Astrocyte of the spinal cord (primary cell): ENCODE measurements around the gene KIAA1328.

ENCODE experiments used
- DNase-seq: peaks from one replicate; pipeline ENCODE4 v3.0.0; 2011; ENCODE audit warnings: low read depth, low spot score
- H3K4me3 ChIP-seq: 2 replicates; pipeline ENCODE4 v1.5.1; 2011; ENCODE audit warnings: low read depth, mild to moderate bottlenecking, low read length, moderate library complexity
- CTCF ChIP-seq: IDR thresholded peaks from 2 replicates; pipeline ENCODE4 v1.5.1; 2012; ENCODE audit warnings: low read depth, mild to moderate bottlenecking, low read length, inconsistent platforms
- in situ Hi-C: cut with HindIII; loops from 2 replicates; pipeline ENCODE4 v1.10.0; 2017; ENCODE audit warnings: low sequenced_read_pairs

KIAA1328 gene

GRCh38 chr18:36830158-36830495 lies 1.2 kb downstream of the KIAA1328 start:
- in situ Hi-C loops: no loop called here
- peak overlapping the region; percentile 95 for H3K4me3 ChIP-seq
- TF ChIP-seq CTCF: no peak
- DNase-seq: no peak

- H3K4me3 ChIP-seq: no peak overlapping the region
- DNase-seq: no peak
- no peak for TF ChIP-seq CTCF
- in situ Hi-C loops: no loop called here
These were observed 2.2 kb downstream of the KIAA1328 start for GRCh38 chr18:36831139-36831538.

GRCh38 chr18:36833120-36833519 lies 4.2 kb downstream of the KIAA1328 start:
- no peak overlapping the region for H3K4me3 ChIP-seq
- in situ Hi-C loops: no loop called here
- no peak for TF ChIP-seq CTCF
- DNase-seq: no peak

- no peak overlapping the region for H3K4me3 ChIP-seq
- no peak for DNase-seq
- in situ Hi-C loops: no loop called here
- no peak for TF ChIP-seq CTCF
These were observed 7.0 kb downstream of the KIAA1328 start for GRCh38 chr18:36835927-36836326.

GRCh38 chr18:36839835-36840234 lies 10.9 kb downstream of the KIAA1328 start:
- TF ChIP-seq CTCF: no peak
- in situ Hi-C loops: no loop called here
- H3K4me3 ChIP-seq: no peak overlapping the region
- no peak for DNase-seq

GRCh38 chr18:36843199-36843598 lies 14.3 kb downstream of the KIAA1328 start:
- H3K4me3 ChIP-seq: no peak overlapping the region
- TF ChIP-seq CTCF: no peak
- no peak for DNase-seq
- in situ Hi-C loops: no loop called here

GRCh38 chr18:36843784-36844183 lies 14.9 kb downstream of the KIAA1328 start:
- no peak for DNase-seq
- in situ Hi-C loops: no loop called here
- H3K4me3 ChIP-seq: no peak overlapping the region
- TF ChIP-seq CTCF: no peak
